Stomach smooth muscle (tissue), 2 donors: ENCODE data around the gene MAGED1.
"Not testable (repeated sequence)": the region's sequence is repeated elsewhere in the genome, so short reads cannot be mapped to it uniquely, and the experiment has no call there.

Experiments used
- H3K27ac ChIP-seq: one replicate; pipeline ENCODE4 v1.7.0; 2013; ENCODE audit warnings: mild to moderate bottlenecking, low read length, inconsistent platforms
- H3K27me3 ChIP-seq, 2 donors: one replicate each; pipeline ENCODE4 v1.7.0; 2013; ENCODE audit warnings: low read length in 2 of 2; ENCODE audit not compliant: insufficient read depth in 2 of 2, control insufficient read depth in 1 of 2
- H3K36me3 ChIP-seq, 2 donors: one replicate each; pipeline ENCODE4 v1.7.0; 2013; ENCODE audit warnings: low read length in 2 of 2; ENCODE audit not compliant: control insufficient read depth in 2 of 2, insufficient read depth in 2 of 2
- H3K4me1 ChIP-seq: one replicate; pipeline ENCODE4 v1.7.0; 2013; ENCODE audit warnings: low read length; ENCODE audit not compliant: control insufficient read depth, insufficient read depth
- H3K4me3 ChIP-seq, 2 donors: one replicate each; pipeline ENCODE4 v1.7.0; 2013; ENCODE audit warnings: low read length in 2 of 2
- H3K9ac ChIP-seq, 2 donors: one replicate each; pipeline ENCODE4 v1.7.0; 2013; ENCODE audit warnings: low read length in 2 of 2, mild to moderate bottlenecking in 1 of 2
- H3K9me3 ChIP-seq, 2 donors: one replicate each; pipeline ENCODE4 v1.7.0; 2013; ENCODE audit warnings: low read length in 2 of 2; ENCODE audit not compliant: control insufficient read depth in 2 of 2
- donor health status: healthy.
- donor health status: Pancreatic carcinoma.

The MAGED1 gene

DNA sequence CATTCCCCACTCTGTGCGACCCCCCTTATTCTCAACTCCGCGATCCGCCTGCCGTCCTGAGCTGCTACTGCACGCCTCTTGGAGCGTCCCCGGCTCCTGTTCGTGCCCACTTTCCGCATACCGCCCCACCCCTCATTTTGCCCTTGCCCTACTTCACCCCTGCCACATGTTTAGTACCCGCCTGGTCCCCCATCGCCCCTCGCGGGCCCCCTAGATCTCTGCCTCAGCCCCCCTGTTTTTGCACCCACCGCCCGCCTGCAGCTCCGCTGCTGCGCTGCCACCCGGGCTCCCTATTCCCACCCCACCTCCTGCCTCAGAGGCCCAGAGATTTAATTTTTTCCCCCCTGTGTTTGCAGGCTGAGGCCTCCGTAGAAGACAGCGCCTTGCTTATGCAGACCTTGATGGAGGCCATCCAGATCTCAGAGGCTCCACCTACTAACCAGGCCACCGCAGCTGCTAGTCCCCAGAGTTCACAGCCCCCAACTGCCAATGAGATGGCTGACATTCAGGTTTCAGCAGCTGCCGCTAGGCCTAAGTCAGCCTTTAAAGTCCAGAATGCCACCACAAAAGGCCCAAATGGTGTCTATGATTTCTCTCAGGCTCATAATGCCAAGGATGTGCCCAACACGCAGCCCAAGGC, 1.4 kb downstream of the MAGED1 start:
- H3K27me3 ChIP-seq: peaks cover 0 to 7% of the 10 kb centered on the region in 2 donors
- H3K4me3 ChIP-seq: peak overlapping the region; percentile 78 to 79
- peaks cover 6 to 8% of the 10 kb centered on the region in 2 donors for H3K36me3 ChIP-seq
- H3K9me3 ChIP-seq: no peaks in the 10 kb centered on the region
- H3K27ac ChIP-seq: peak overlapping the region; percentile 69
- H3K4me1 ChIP-seq: peaks cover 20% of the 10 kb centered on the region
- H3K9ac ChIP-seq: peak overlapping the region; percentile 66 to 78

DNA sequence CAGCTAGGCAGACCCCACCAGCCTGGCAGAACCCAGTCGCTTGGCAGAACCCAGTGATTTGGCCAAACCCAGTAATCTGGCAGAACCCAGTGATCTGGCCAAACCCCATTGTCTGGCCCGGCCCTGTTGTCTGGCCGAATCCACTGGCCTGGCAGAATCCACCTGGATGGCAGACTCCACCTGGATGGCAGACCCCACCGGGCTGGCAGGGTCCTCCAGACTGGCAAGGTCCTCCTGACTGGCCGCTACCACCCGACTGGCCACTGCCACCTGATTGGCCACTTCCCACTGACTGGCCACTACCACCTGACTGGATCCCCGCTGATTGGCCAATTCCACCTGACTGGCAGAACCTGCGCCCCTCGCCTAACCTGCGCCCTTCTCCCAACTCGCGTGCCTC, 3.2 kb downstream of the MAGED1 start:
- H3K9ac ChIP-seq: no peak overlapping the region
- peaks cover 8 to 13% of the 10 kb centered on the region in 2 donors for H3K36me3 ChIP-seq
- H3K4me1 ChIP-seq: peaks cover 19% of the 10 kb centered on the region
- peaks cover 0 to 8% of the 10 kb centered on the region in 2 donors for H3K27me3 ChIP-seq
- H3K4me3 ChIP-seq: no peak overlapping the region
- no peak overlapping the region for H3K27ac ChIP-seq
- H3K9me3 ChIP-seq: no peaks in the 10 kb centered on the region

DNA sequence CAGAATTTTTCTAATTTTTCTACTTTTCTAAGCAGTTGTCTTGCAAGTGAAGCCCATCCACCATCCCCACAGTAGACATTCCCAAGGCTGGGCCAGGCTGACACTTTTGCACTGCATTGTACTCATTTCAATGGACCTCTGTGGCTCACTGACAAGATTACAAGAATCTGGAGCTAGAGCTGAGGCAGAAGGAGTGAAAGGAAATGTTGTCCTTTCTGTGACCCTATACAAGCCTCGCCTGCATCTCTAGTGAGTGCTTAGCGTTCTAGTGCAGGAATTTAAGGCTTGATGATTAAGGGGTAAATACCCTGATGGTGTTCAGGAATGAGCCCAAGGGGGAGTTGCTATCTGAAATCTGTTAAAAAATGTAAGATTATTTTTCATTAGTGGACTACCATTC, 6.3 kb downstream of the MAGED1 start:
- H3K36me3 ChIP-seq: peaks cover 11 to 15% of the 10 kb centered on the region in 2 donors
- H3K9ac ChIP-seq: no peak overlapping the region
- peaks cover 8% of the 10 kb centered on the region for H3K4me1 ChIP-seq
- H3K27ac ChIP-seq: no peak overlapping the region
- no peaks in the 10 kb centered on the region for H3K9me3 ChIP-seq
- H3K4me3 ChIP-seq: no peak overlapping the region
- H3K27me3 ChIP-seq: peaks cover 0 to 8% of the 10 kb centered on the region in 2 donors

DNA sequence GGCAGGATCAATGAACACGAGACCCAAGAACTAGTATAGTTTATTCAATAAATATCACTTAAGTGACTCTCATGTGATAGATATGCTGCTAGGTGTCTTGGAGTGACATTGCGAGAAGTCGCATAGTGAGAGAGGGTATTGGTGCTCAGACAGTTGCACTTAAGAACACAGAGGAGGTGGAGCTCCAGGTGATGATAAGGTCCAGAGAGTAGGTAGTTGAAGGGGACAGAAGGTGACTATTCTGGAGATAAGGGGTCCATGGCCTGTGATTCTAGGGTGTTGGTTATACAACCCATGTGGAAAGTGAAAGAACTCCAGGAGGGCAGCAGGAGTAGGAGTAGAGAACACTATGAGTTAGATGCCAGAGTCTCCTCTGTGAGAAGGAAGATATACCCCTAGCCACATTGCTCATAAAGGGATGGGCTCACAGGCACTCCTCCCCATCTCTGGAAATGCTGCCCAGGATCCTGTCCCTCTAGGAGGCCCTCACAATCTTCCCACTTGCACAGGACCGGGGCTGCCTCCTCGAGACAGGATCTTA, 9.2 kb downstream of the MAGED1 start:
- Histone ChIP-seq H3K9me3 (no peaks in the 10 kb centered on the region), H3K9ac (no peak overlapping the region), H3K36me3 (peaks cover 11 to 15% of the 10 kb centered on the region in 2 donors), H3K27me3 (peaks cover 0 to 2% of the 10 kb centered on the region in 2 donors), H3K4me1 (no peaks in the 10 kb centered on the region), H3K27ac (no peak overlapping the region), H3K4me3 (no peak overlapping the region)

DNA sequence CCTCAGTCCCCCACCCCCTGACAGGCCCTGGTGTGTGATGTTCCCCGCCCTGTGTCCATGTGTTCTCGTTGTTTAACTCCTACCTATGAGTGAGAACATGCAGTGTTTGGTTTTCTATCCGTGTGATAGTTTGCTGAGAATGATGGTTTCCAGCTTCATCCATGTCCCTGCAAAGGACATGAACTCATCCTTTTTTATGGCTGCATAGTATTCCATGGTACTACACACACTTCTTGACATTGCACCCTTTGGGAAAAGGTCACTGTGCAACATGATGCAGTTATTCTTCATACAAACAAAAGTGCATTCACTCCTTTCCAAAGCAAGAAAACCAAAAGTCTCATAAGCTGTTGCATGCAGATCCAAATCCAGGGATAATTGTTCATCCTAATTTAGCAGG, 11.7 kb downstream of the MAGED1 start:
- H3K27me3 ChIP-seq, H3K4me3 ChIP-seq, H3K36me3 ChIP-seq, H3K9ac ChIP-seq, H3K4me1 ChIP-seq, H3K9me3 ChIP-seq, H3K27ac ChIP-seq: not testable (repeated sequence)

DNA sequence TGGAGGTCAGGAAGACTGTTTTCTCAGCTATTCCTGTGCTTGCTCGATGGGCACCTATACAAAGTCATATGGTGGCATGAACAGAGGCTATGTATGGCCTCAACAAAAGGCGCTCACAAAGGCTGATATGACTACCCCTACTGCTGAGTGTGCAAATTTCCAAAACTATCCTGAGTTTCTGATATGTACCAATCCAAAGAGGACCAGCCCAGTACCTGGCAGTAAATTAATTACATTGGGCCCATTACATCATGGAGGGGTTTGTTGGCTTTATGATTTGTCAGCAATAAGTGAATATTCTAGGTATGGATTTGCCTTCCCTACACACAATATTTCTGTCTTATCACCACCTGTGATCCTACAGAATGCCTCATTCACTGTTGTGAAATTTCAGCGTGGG, 12.3 kb downstream of the MAGED1 start:
- H3K27me3 ChIP-seq: no peaks in the 10 kb centered on the region
- no peak overlapping the region for H3K27ac ChIP-seq
- no peaks in the 10 kb centered on the region for H3K9me3 ChIP-seq
- no peak overlapping the region for H3K4me3 ChIP-seq
- H3K36me3 ChIP-seq: peaks cover 3 to 4% of the 10 kb centered on the region in 2 donors
- H3K9ac ChIP-seq: no peak overlapping the region
- H3K4me1 ChIP-seq: no peaks in the 10 kb centered on the region

DNA sequence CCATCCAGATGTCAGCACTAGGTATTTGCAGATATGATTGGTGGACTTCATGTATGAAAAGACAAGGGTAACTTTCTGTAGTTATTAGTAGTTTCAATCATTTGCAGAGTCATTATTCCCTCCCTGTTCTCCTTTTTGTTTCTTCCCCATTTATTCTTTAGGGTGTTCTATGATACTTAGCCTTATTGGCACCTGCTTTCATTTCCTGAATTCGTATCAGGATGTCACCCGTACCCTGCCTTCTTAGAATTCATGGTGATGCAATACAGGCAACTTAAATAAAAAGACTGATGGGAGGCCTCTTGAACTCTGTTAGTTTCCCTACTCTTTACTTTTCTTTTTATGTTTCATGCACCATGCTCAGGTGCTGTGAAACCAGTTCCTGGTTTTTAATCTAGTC, 24.2 kb downstream of the MAGED1 start:
- H3K9ac ChIP-seq: no peak overlapping the region
- no peak overlapping the region for H3K27ac ChIP-seq
- H3K36me3 ChIP-seq: no peaks in the 10 kb centered on the region
- H3K4me1 ChIP-seq: no peaks in the 10 kb centered on the region
- no peak overlapping the region for H3K4me3 ChIP-seq
- peaks cover 0 to 4% of the 10 kb centered on the region in 2 donors for H3K27me3 ChIP-seq
- H3K9me3 ChIP-seq: peaks cover 0 to 5% of the 10 kb centered on the region in 2 donors

DNA sequence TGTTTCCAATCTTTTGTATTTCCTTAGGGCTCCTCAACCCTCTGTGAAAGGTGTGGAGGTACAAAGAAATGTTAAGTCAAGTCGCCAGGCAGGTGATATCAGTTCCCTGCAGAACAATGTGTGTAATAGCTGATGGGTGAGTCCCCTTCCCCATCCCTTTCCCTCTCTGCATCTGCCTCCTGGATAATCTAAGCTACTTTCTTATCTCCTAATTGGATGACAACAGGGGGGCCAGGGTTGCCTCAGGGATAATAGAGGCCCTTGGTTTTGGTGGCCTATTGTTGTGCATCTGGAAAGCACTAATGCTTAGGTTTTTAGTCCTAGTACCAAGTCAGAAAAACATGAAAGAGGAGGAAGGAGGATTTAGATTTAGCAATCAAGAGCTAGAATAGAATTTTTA, 29.1 kb downstream of the MAGED1 start:
- Histone ChIP-seq H3K4me3 (no peak overlapping the region), H3K4me1 (no peaks in the 10 kb centered on the region), H3K27me3 (peaks cover 0 to 2% of the 10 kb centered on the region in 2 donors), H3K36me3 (no peaks in the 10 kb centered on the region), H3K27ac (no peak overlapping the region), H3K9me3 (peaks cover 0 to 2% of the 10 kb centered on the region in 2 donors), H3K9ac (no peak overlapping the region)

DNA sequence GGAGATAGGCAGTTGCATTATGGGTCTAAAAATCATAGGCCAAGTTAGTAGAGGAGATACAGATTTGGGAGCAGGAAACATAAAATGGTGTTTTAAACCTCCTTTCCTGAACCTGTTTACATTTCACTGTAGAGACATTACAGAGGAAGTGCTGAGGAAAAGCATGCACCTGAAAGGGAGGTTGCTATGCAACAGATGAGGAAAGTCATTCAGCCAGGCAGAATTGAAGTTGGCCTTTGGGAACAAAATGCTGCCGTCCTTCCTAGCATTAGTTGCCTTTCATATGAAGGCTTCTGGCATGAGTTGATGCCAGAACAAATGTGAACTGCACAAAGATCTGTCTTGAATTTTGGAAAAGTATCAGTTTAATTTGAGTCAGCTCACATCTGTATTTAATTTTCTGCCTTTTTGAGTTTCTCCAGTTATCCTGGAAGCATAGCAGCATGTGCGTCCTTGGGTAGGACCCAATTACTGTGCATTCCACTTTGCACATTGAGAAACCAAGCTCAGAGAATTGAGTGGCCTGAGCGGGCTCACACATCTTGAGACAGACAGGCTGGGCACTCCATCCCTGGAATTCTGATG, 38.2 kb downstream of the MAGED1 start:
- Histone ChIP-seq H3K9me3 (no peaks in the 10 kb centered on the region), H3K27ac (no peak overlapping the region), H3K36me3 (no peaks in the 10 kb centered on the region), H3K9ac (no peak overlapping the region), H3K4me3 (no peak overlapping the region), H3K4me1 (no peaks in the 10 kb centered on the region), H3K27me3 (no peaks in the 10 kb centered on the region)
